Posterior cingulate gyrus (tissue), 11 donors: Measurements from ENCODE around the gene IGFBP3.
A peak's percentile ranks its signal among the peaks of the same experiment; 100 is the strongest.

Experiments used
- DNase-seq, 10 donors: peaks; one replicate each; pipeline versions ENCODE4 v3.0.0 to v3.0.0-alpha.2; 2020 to 2021; ENCODE audit warnings: mixed read lengths in 3 of 10
- intact Hi-C: fragments of 100-400 bp; cut with DNase I; formaldehyde crosslinking; loops from one replicate; pipeline ENCODE4 v1.15.1; 2023

IGFBP3 gene

GRCh38 chr7:45923818-45924217, 2.7 kb upstream of the IGFBP3 start:
- no peak for DNase-seq
- intact Hi-C loops: loop anchor here (2.0 kb wide), 2 partner anchors 429 to 1331 kb away; no protein-coding TSS in a partner anchor

- intact Hi-C loops: loop anchor here (2.0 kb wide), 2 partner anchors 430 to 1332 kb away; no protein-coding TSS in a partner anchor
- DNase-seq: peak; percentile 66 to 97 (median 82)
Measured at GRCh38 chr7:45923290-45923689, 2.2 kb upstream of the IGFBP3 start.

GRCh38 chr7:45922810-45923209, 1.7 kb upstream of the IGFBP3 start:
- no peak for DNase-seq
- intact Hi-C loops: loop anchor here (2.0 kb wide), 2 partner anchors 430 to 1332 kb away; no protein-coding TSS in a partner anchor

GRCh38 chr7:45921699-45922519, 837 bp upstream of the IGFBP3 start:
- intact Hi-C loops: loop anchor here (2.0 kb wide), 2 partner anchors 431 to 1333 kb away; no protein-coding TSS in a partner anchor
- DNase-seq: peak in 8 of 10 donors; percentile 36 to 92 (median 55)

GRCh38 chr7:45921381-45921698, 268 bp upstream of the IGFBP3 start:
- DNase-seq: no peak
- intact Hi-C loops: no loop called here

GRCh38 chr7:45919993-45920459, 1.0 kb downstream of the IGFBP3 start:
- no peak for DNase-seq
- intact Hi-C loops: no loop called here

- DNase-seq: no peak
- intact Hi-C loops: no loop called here
Measured at GRCh38 chr7:45919231-45919784, 1.8 kb downstream of the IGFBP3 start.

GRCh38 chr7:45918556-45918955, 2.5 kb downstream of the IGFBP3 start:
- no peak for DNase-seq
- intact Hi-C loops: no loop called here

GRCh38 chr7:45917658-45918057, 3.4 kb downstream of the IGFBP3 start:
- peak; percentile 73 to 97 (median 88) for DNase-seq
- intact Hi-C loops: loop anchor here (1.0 kb wide), 2 partner anchors 1171 to 1263 kb away; no protein-coding TSS in a partner anchor

- intact Hi-C loops: loop anchor here (1.0 kb wide), 2 partner anchors 1171 to 1263 kb away; no protein-coding TSS in a partner anchor
- DNase-seq: no peak
Measured at GRCh38 chr7:45917064-45917463, 4.0 kb downstream of the IGFBP3 start.

GRCh38 chr7:45915606-45916005, 5.5 kb downstream of the IGFBP3 start:
- intact Hi-C loops: no loop called here
- DNase-seq: no peak

GRCh38 chr7:45914911-45915310, 6.2 kb downstream of the IGFBP3 start:
- intact Hi-C loops: no loop called here
- DNase-seq: no peak

GRCh38 chr7:45912972-45913371, 8.1 kb downstream of the IGFBP3 start:
- intact Hi-C loops: no loop called here
- no peak for DNase-seq

- DNase-seq: no peak
- intact Hi-C loops: no loop called here
Measured at GRCh38 chr7:45911311-45911710, 9.8 kb downstream of the IGFBP3 start.

GRCh38 chr7:45910855-45911254, 10.2 kb downstream of the IGFBP3 start:
- no peak for DNase-seq
- intact Hi-C loops: no loop called here

- intact Hi-C loops: no loop called here
Measured at GRCh38 chr7:45909561-45909960, 11.5 kb downstream of the IGFBP3 start.

GRCh38 chr7:45902820-45903219, 18.3 kb downstream of the IGFBP3 start:
- intact Hi-C loops: no loop called here
- DNase-seq: no peak

More at GRCh38 chr7:45909561-45909960, 11.5 kb downstream of the IGFBP3 start:
- DNase-seq: no peak

GRCh38 chr7:45901566-45901965, 19.5 kb downstream of the IGFBP3 start:
- intact Hi-C loops: no loop called here
- no peak for DNase-seq

- intact Hi-C loops: no loop called here
- DNase-seq: no peak
Measured at GRCh38 chr7:45898222-45898621, 22.9 kb downstream of the IGFBP3 start.

- no peak for DNase-seq
- intact Hi-C loops: no loop called here
Measured at GRCh38 chr7:45897042-45897690, 23.9 kb downstream of the IGFBP3 start.

- DNase-seq: no peak
- intact Hi-C loops: no loop called here
Measured at GRCh38 chr7:45894665-45895062, 26.4 kb downstream of the IGFBP3 start.
